ENCODE measurements around the gene SULT2B1. TPM values are rescaled to one million over a fixed set of nuclear protein-coding genes. Genes with fewer than 3 reads are reported as not detected.

The SULT2B1 gene
- total and polyA plus RNA-seq, 2 experiments from 2014 or later, result 0.20 TPM; not detected in 1

- Histone ChIP-seq H3K4me1 (ENCODE audit: low read depth) (no peaks in the 10 kb centered on the region), H3K27me3 (no peaks in the 10 kb centered on the region), H3K4me3 (no peak overlapping the region), H3K27ac (no peak overlapping the region), H3K9me3 (ENCODE audit: low read depth) (no peaks in the 10 kb centered on the region), H3K36me3 (no peaks in the 10 kb centered on the region)
- TF ChIP-seq CTCF (IDR thresholded peaks at IDR 0.05; ENCODE audit: low read depth, low read length), result no peak
- no peak for DNase-seq (ENCODE audit: low read depth in 1 of 2, low spot score in 1 of 2)
Observed at GRCh38 chr19:48595833-48596232, 43.9 kb downstream of the SULT2B1 start.

GRCh38 chr19:48596237-48596636, 44.3 kb downstream of the SULT2B1 start:
- H3K27ac ChIP-seq, result no peak overlapping the region
- no peaks in the 10 kb centered on the region for H3K27me3 ChIP-seq
- H3K9me3 ChIP-seq (ENCODE audit: low read depth), result no peaks in the 10 kb centered on the region
- H3K36me3 ChIP-seq, result no peaks in the 10 kb centered on the region
- no peak for DNase-seq (ENCODE audit: low read depth in 1 of 2, low spot score in 1 of 2)
- H3K4me1 ChIP-seq (ENCODE audit: low read depth), result no peaks in the 10 kb centered on the region
- no peak overlapping the region for H3K4me3 ChIP-seq
- TF ChIP-seq CTCF (IDR thresholded peaks at IDR 0.05; ENCODE audit: low read depth, low read length), result no peak

- no peaks in the 10 kb centered on the region for H3K4me1 ChIP-seq (ENCODE audit: low read depth)
- H3K36me3 ChIP-seq, result no peaks in the 10 kb centered on the region
- H3K4me3 ChIP-seq, result no peak overlapping the region
- no peak for TF ChIP-seq CTCF (IDR thresholded peaks at IDR 0.05; ENCODE audit: low read depth, low read length)
- no peaks in the 10 kb centered on the region for H3K27me3 ChIP-seq
- no peak for DNase-seq (ENCODE audit: low read depth in 1 of 2, low spot score in 1 of 2)
- no peaks in the 10 kb centered on the region for H3K9me3 ChIP-seq (ENCODE audit: low read depth)
- H3K27ac ChIP-seq, result no peak overlapping the region
Observed at GRCh38 chr19:48596679-48597465, 44.9 kb downstream of the SULT2B1 start.

- no peak for TF ChIP-seq CTCF (IDR thresholded peaks at IDR 0.05; ENCODE audit: low read depth, low read length)
- Histone ChIP-seq H3K27me3 (no peaks in the 10 kb centered on the region), H3K9me3 (ENCODE audit: low read depth) (no peaks in the 10 kb centered on the region), H3K4me3 (no peak overlapping the region), H3K36me3 (no peaks in the 10 kb centered on the region), H3K27ac (no peak overlapping the region), H3K4me1 (ENCODE audit: low read depth) (no peaks in the 10 kb centered on the region)
- no peak for DNase-seq (ENCODE audit: low read depth in 1 of 2, low spot score in 1 of 2)
Observed at GRCh38 chr19:48598996-48599700, 47.2 kb downstream of the SULT2B1 start.

GRCh38 chr19:48600679-48601417, 48.9 kb downstream of the SULT2B1 start:
- Histone ChIP-seq H3K27ac (no peak overlapping the region), H3K9me3 (ENCODE audit: low read depth) (no peaks in the 10 kb centered on the region), H3K27me3 (no peaks in the 10 kb centered on the region), H3K4me1 (ENCODE audit: low read depth) (no peaks in the 10 kb centered on the region), H3K4me3 (no peak overlapping the region), H3K36me3 (no peaks in the 10 kb centered on the region)
- no peak for TF ChIP-seq CTCF (IDR thresholded peaks at IDR 0.05; ENCODE audit: low read depth, low read length)
- no peak for DNase-seq (ENCODE audit: low read depth in 1 of 2, low spot score in 1 of 2)
